ENCODE results near the gene PRMT1. TPM values are rescaled to one million over a fixed set of nuclear protein-coding genes. Genes with fewer than 3 reads are reported as not detected.

Gene PRMT1
- total and polyA plus RNA-seq, 9 of the 15 experiments (the other 6 are each of a cell fraction or from before 2014, with no cell fraction given), result 13.3 to 464 (median 326) TPM

- TF ChIP-seq ZNF239 (CRISPR knock-in tag; IDR thresholded peaks at IDR 0.05) (no peak), YBX1 (IDR thresholded peaks at IDR 0.05) (no peak), SP1 (CRISPR knock-in tag; IDR thresholded peaks at IDR 0.05) (peak; percentile 79), SFPQ (IDR thresholded peaks at IDR 0.05; ENCODE audit: low read depth, low read length) (no peak), ZFP30 (CRISPR knock-in tag; IDR thresholded peaks at IDR 0.05; ENCODE audit: borderline replicate concordance) (no peak), SIN3A (IDR thresholded peaks at IDR 0.05; ENCODE audit: borderline replicate concordance in 2 of 2, control insufficient read depth in 1 of 2, low read depth in 2 of 2, low read length in 2 of 2) (no peak; a peak in 1 of 4 replicates), SMAD2 (IDR thresholded peaks at IDR 0.05; ENCODE audit: low read depth, low read length) (no peak), RREB1 (CRISPR knock-in tag; IDR thresholded peaks at IDR 0.05) (no peak), ZNF174 (CRISPR knock-in tag; IDR thresholded peaks at IDR 0.05) (no peak), RB1 (IDR thresholded peaks at IDR 0.05; ENCODE audit: low read depth) (peak; percentile 96), NFRKB (IDR thresholded peaks at IDR 0.05; ENCODE audit: low read depth) (no peak), ZBTB49 (CRISPR knock-in tag; IDR thresholded peaks at IDR 0.05; ENCODE audit: borderline replicate concordance) (no peak)
- TF ChIP-seq, protein P1, sequence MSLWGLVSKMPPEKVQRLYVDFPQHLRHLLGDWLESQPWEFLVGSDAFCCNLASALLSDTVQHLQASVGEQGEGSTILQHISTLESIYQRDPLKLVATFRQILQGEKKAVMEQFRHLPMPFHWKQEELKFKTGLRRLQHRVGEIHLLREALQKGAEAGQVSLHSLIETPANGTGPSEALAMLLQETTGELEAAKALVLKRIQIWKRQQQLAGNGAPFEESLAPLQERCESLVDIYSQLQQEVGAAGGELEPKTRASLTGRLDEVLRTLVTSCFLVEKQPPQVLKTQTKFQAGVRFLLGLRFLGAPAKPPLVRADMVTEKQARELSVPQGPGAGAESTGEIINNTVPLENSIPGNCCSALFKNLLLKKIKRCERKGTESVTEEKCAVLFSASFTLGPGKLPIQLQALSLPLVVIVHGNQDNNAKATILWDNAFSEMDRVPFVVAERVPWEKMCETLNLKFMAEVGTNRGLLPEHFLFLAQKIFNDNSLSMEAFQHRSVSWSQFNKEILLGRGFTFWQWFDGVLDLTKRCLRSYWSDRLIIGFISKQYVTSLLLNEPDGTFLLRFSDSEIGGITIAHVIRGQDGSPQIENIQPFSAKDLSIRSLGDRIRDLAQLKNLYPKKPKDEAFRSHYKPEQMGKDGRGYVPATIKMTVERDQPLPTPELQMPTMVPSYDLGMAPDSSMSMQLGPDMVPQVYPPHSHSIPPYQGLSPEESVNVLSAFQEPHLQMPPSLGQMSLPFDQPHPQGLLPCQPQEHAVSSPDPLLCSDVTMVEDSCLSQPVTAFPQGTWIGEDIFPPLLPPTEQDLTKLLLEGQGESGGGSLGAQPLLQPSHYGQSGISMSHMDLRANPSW (CRISPR knock-in tag; IDR thresholded peaks at IDR 0.05), result 0 out of 2 replicates have a peak, but pooled peaks have one; percentile 85
Measured at GRCh38 chr19:49680421-49681351, 3.6 kb downstream of the PRMT1 start (continued).
